AG04450 (cell line): ENCODE results near the gene TRIM27. TPM values are rescaled to one million over a fixed set of nuclear protein-coding genes. Genes with fewer than 3 reads are reported as not detected.
A peak's percentile ranks its signal among the peaks of the same experiment; 100 is the strongest.

Experiments
- CTCF ChIA-PET: fragments of 300-600, 350-600 bp; formaldehyde crosslinking; extraction: SDS; loops from one replicate; lab custom pipeline; 2022; ENCODE audit warnings: antibody characterized with exemption, inconsistent platforms; lab: Charles Lee
- POLR2A ChIA-PET: fragments of 350-600 bp; formaldehyde crosslinking; extraction: SDS; loops from one replicate; lab custom pipeline; 2021; ENCODE audit warnings: antibody characterized with exemption, inconsistent platforms; lab: Yijun Ruan, JAX
- DNase-seq: peaks from one replicate; pipeline ENCODE4 v3.0.0-alpha.2; 2011; ENCODE audit warnings: low read depth, low spot score
- H3K27ac ChIP-seq: one replicate; pipeline ENCODE4 v1.5.1; 2012; ENCODE audit warnings: low read depth, low read length, control low read depth
- H3K27me3 ChIP-seq: one replicate; pipeline ENCODE4 v1.6.0; 2012; ENCODE audit warnings: low read length; ENCODE audit not compliant: control insufficient read depth, insufficient read depth
- H3K4me3 ChIP-seq: 2 replicates; pipeline ENCODE4 v1.5.1; 2011; ENCODE audit warnings: mild to moderate bottlenecking, low read depth, low read length, control low read depth
- H3K9me3 ChIP-seq: 2 replicates; pipeline ENCODE4 v1.5.1; 2012; ENCODE audit warnings: low read length; ENCODE audit not compliant: control insufficient read depth, insufficient read depth
- polyA plus RNA-seq: library from polyadenylated mRNA; depleted of rRNA; stranded (reverse); fragments of >200 nt; gene quantifications from 2 replicates; pipeline ENCODE4 v1.2.3, GENCODE V29; 2011
- TF ChIP-seq, protein P1 (sequence below): IDR thresholded peaks from 2 replicates; pipeline ENCODE4 v1.5.1; 2011; ENCODE audit warnings: low read depth, low read length, control low read depth, inconsistent platforms

The TRIM27 gene
- polyA plus RNA-seq, 1 experiment, result 73.8 TPM

DNA sequence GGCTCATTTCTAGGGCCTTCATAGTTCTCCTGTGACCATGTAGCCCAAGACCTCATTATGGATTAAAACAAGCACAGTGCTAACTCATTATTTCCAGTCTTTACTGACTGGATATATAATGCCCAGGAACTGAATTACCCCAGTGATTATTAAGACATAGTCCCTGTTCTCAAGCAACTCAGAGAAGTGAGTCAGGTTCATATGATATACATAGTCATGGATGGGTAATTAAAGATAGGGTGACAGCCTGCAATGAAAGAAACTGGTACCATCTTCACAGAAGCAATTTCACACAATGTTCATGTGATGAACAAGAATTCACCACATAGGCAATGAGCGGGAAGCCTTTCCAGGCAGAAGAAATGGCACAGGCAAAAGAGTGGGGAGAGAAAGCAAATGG lies 3.5 kb downstream of the TRIM27 start:
- TF ChIP-seq, protein P1, sequence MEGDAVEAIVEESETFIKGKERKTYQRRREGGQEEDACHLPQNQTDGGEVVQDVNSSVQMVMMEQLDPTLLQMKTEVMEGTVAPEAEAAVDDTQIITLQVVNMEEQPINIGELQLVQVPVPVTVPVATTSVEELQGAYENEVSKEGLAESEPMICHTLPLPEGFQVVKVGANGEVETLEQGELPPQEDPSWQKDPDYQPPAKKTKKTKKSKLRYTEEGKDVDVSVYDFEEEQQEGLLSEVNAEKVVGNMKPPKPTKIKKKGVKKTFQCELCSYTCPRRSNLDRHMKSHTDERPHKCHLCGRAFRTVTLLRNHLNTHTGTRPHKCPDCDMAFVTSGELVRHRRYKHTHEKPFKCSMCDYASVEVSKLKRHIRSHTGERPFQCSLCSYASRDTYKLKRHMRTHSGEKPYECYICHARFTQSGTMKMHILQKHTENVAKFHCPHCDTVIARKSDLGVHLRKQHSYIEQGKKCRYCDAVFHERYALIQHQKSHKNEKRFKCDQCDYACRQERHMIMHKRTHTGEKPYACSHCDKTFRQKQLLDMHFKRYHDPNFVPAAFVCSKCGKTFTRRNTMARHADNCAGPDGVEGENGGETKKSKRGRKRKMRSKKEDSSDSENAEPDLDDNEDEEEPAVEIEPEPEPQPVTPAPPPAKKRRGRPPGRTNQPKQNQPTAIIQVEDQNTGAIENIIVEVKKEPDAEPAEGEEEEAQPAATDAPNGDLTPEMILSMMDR, result no peak
- ChIA-PET POLR2A (no interaction called here), CTCF (no interaction called here)
- no peak for DNase-seq
- peaks cover 4% of the 10 kb centered on the region; the same call in 1 of the 2 replicates for H3K9me3 ChIP-seq
- H3K27ac ChIP-seq, result no peak overlapping the region
- H3K27me3 ChIP-seq, result no peaks in the 10 kb centered on the region
- no peak overlapping the region for H3K4me3 ChIP-seq

DNA sequence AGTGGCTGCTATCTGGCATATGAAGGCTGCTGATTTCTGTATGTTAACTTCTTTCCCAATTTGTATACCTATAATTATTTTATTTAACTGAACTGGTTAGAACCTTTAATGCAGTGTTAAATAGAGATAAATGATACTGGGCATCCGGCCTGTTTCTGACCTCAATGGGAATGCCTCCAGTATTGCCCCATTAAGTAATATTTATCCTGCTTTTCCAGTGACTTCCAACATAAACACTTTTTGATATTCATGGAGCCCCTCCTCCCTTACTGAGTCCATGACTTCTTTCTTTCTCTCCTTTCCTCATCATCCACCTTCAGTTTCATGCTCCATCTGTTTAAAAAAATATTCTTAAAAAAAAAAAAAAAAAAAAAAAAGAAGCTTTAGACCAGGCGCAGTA lies 8.8 kb downstream of the TRIM27 start:
- no peaks in the 10 kb centered on the region for H3K27me3 ChIP-seq
- POLR2A ChIA-PET, result interaction anchor here (1.1 kb wide), 1 partner anchor 9 kb away, joined by 3 read pairs; no protein-coding TSS in a partner anchor
- TF ChIP-seq, protein P1, result no peak
- no peaks in the 10 kb centered on the region for H3K9me3 ChIP-seq
- no peak overlapping the region for H3K4me3 ChIP-seq
- H3K27ac ChIP-seq, result no peak overlapping the region
- CTCF ChIA-PET, result no interaction called here
- no peak for DNase-seq

DNA sequence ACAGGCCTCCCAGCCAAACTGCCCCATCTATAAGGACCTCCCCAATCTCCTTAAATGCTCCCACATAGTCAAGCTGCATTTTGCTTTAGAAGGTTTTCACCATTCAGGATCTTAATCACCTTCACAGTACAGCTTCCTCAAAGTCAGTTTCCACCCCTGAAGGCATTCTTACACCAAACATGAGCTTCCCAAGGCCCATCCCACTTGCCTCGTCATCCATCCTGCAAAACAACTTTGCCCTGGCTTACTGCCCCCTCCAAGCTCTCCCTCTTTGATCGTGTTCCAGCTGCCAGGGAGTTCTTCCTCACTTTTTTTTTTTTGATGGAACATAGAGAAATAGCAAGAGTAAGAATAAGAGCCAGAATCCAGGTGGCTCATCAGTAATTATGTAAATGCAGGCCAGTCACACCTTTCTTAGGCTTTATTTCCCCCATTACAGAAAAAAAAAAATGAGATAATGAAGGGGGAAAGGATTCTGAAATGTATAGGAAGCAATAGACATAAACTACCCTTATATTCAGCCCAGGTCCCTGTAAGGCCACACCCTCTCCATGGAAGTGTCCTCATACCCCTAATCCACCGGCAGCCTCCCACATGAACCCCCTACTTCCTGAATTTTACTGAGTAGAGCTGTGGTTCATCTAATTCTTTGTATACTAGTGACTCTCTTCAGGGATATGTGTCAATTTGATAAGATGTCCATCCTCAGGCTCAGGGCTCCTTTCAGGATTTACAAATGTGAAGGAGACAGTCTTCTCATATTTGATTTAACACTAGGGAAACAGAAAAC lies 12.7 kb downstream of the TRIM27 start:
- Histone ChIP-seq H3K9me3 (no peaks in the 10 kb centered on the region), H3K4me3 (no peak overlapping the region), H3K27me3 (no peaks in the 10 kb centered on the region), H3K27ac (no peak overlapping the region)
- DNase-seq, result no peak
- ChIA-PET POLR2A (interaction anchor here (0.7 kb wide), 1 partner anchor 13 kb away, joined by 4 read pairs; the partner anchor contains the start of gene TRIM27), CTCF (interaction anchor here (1.1 kb wide), 1 partner anchor 13 kb away, joined by 4 read pairs; the partner anchor contains the start of gene TRIM27)
- TF ChIP-seq, protein P1, result no peak

DNA sequence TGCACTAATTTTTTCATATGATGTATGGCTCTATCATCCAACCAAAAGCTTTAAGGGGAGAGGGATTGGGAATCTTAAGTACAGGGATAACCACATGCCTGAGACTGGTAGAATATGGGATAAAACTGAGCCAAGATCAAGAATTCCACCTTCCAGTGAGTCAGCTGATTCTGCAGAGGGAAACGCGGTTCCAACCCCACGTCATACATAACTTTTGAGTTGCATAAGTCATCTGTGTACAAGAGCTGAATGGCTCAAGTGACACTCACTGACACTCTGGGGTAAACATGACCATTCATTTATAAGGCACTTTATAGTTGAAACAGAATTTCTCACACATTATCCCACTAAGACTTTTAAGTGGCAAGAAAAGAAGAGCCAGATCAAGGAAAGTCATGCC lies 16.4 kb downstream of the TRIM27 start:
- Histone ChIP-seq H3K9me3 (no peaks in the 10 kb centered on the region), H3K4me3 (no peak overlapping the region), H3K27me3 (no peaks in the 10 kb centered on the region), H3K27ac (peak overlapping the region; percentile 11)
- TF ChIP-seq, protein P1, result no peak
- POLR2A ChIA-PET, result interaction anchor here (1.1 to 1.4 kb wide), 4 partner anchors 11 to 17 kb away, joined by 3 to 14 read pairs (median 4); partner anchors contain the start of gene TRIM27
- CTCF ChIA-PET, result no interaction called here
- DNase-seq, result peak; percentile 69

DNA sequence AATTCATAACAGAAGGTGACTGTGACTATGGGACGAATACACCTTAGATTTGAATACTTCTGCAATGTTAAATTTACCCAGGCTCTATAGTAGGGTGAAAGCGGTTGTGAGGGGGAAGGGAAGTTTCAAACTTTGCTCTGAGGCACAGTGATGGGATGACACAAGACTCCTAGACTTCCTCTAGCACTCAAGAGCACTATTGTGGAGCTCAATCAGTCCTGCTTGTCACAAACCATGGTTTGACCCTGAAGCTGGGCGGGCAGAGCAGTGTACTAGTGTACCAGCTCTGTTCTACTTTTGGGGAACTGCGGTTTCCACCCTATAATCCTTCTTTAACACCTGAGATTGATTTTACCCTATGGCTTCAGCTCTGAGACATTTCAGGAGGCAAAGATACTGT lies 17.1 kb downstream of the TRIM27 start:
- Histone ChIP-seq H3K4me3 (no peak overlapping the region), H3K27ac (peak overlapping the region; percentile 52), H3K9me3 (no peaks in the 10 kb centered on the region), H3K27me3 (no peaks in the 10 kb centered on the region)
- CTCF ChIA-PET, result interaction anchor here (0.6 kb wide), 2 partner anchors 17 to 22 kb away, joined by 5 read pairs; partner anchors contain the start of gene TRIM27
- TF ChIP-seq, protein P1, result no peak
- DNase-seq, result no peak
- POLR2A ChIA-PET, result interaction anchor here (1.1 to 1.4 kb wide), 3 partner anchors 10 to 17 kb away, joined by 3 to 14 read pairs (median 4); partner anchors contain the start of gene TRIM27
